GM18502 (cell line): ENCODE measurements around the gene KLF6.
A peak's percentile ranks its signal among the peaks of the same experiment; 100 is the strongest.

Experiments
- ATAC-seq: cut with Tn5 transposase; IDR thresholded peaks from one replicate; pipeline ENCODE4 v1.9.1; 2021; ENCODE audit warnings: mild to moderate bottlenecking; ENCODE audit not compliant: unreplicated experiment, poor library complexity

Gene KLF6

GRCh38 chr10:3776796-3777571, 8.0 kb downstream of the KLF6 start:
- no peak for ATAC-seq

- ATAC-seq = no peak
Observed at GRCh38 chr10:3775696-3776551, 9.1 kb downstream of the KLF6 start.

DNA sequence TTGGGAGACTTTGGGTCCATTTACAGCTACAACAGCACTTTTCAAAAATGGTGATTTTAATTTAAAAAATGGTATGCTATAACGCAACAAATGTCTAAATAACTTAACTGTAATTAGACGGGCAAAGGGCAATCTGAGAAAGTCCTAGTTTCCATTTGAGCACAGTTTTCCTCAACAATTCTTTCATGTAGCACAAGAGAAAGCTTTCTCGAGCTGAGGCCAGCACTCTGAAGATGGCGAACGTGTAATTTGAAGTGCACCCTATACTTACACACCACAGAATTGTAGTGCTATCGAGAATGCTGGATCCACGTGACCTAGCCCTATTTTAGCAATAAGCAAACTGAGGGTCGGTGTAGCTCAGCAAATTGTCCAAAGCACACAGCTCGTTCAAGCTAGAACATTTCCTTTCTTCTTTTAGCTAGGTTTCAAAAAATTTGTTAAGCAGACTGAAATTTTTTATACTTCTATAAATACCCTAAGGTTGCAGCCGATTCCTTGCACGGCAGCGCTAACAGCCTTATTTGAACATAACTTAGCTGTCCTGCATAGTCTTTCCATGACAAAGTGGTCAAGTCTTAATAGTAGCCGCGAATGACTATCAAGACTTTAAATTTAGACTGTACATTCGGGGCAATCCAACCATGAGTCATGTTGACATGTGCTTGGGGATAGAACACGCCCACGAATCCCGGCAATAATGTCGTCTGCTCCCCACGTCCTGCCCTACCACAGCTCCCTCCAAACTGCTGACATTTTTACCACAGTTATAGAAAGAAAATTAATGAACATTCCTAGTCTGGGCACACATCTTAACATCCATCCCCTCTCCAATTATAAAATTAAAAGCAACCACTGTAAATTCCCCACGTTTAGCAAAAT, 10.0 kb downstream of the KLF6 start:
- no peak for ATAC-seq

- no peak for ATAC-seq
Observed at GRCh38 chr10:3774018-3774813, 10.8 kb downstream of the KLF6 start.

- ATAC-seq = no peak
Observed at GRCh38 chr10:3773460-3774017, 11.5 kb downstream of the KLF6 start.

DNA sequence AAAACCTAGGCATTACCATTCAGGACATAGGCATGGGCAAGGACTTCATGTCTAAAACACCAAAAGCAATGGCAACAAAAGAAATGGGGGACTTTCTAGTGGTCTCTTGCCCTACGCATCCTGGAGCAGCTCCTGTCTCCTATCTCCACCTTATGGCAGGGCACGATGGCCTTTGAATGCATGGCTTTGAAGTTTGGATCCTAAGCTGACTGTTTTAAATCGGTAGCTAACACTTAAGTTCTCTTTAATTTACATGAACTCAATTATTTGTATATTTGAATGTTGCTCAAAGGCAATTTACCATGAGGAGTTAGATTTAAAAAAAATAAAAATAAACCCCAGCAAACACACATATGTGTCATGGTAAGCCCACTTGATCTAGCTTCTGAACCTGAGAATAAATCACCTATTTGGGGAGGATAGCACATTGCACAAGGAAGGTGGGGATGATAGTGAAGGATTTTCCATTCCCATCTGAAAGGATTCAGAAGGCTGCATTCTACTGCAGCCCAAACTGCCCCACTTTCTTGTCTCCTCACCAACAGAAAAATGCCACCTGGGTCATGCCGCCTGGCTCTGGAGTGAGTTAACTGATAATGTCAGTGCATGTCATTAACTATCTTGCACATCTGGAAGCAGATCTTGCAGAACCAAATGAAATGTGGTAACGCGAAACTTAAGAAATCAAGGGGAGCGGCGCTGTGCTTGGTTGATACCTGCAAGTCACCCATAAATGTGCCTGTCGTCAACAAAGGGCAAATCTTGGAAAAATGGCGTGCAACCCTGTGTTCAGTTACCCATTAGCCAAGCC, 12.4 kb downstream of the KLF6 start:
- no peak for ATAC-seq

DNA sequence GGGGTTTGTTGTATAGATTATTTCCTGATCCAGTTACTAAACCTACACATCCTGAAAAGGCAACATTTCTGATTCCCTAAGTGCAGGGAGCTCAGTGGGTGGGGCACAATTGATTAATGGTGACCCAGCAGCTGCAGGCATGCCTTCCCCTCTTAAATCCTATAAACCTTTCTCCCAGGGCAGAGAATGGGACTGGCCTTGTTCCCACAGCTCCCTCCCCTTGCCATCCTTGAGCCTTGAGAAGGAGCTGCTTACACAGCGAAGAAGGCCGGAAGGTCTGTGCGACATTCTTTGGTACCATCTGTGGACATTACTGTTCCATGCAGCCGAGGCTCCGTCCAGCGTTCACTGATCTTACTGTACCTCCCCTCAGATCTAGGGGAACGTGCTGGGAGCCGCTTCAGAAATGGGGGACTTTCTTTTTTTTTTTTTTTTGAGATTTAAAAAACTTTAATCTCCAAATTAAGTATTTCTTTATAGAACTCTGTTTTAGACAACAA, 14.3 kb downstream of the KLF6 start:
- no peak for ATAC-seq

GRCh38 chr10:3769556-3769955, 15.5 kb downstream of the KLF6 start:
- ATAC-seq = no peak

DNA sequence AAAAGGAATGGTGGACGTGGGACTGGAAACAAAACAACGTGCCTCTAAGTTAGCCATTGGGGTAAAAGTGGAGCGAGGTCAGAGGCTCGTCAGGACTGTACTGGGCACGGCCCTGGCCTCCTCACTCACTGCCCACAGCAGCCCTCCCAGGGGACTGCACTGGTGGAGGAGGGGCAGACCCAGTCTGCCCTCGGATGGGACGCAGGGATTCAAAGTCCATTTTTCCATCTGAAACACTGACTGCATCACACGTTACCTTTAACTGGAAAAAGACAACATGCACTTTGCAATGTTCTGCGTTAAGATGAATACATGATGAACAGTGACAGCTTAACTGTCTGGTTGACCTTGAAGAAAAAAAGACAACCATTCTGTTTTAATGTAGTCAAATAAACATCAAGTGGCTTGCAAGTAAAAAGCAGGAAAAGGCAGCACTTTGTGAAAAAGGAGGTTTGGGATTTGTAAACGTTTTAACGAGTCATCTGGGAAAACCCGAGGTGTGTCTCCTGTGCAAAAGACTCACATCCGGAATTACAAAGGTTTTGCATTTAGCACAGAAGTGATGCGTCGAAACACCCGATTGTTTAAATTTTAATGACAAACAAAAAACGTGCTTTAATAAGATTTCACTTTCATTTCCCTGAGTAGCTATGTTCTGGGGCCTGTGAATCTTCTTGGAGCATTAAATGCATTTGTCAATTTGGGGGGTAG, 18.8 kb downstream of the KLF6 start:
- no peak for ATAC-seq

- ATAC-seq = no peak
Observed at GRCh38 chr10:3765146-3765545, 19.9 kb downstream of the KLF6 start.

GRCh38 chr10:3764626-3765112, 20.3 kb downstream of the KLF6 start:
- no peak for ATAC-seq

GRCh38 chr10:3763852-3764625, 21.0 kb downstream of the KLF6 start:
- ATAC-seq = no peak

DNA sequence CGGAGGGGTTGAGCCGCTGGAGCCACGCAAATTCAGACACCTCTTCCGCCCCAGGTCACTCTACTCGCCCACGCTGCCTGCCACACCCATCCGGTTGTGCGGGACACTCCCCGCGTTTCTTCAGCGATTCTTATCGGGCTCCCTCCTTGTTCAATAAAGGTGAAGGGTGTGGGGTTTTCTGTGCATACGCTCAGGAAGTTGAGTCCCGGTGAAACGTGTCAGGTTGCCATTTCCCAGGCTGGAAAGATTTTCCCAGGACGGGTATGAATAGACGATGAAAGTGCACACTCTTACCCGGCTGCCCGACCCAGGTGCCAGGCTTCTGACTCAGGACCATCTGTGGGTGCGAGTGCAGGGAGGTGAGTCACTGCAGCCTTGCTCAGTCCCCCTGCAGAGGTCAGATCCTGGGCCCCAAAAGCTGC, 22.0 kb downstream of the KLF6 start:
- ATAC-seq = no peak

GRCh38 chr10:3762309-3762708, 22.7 kb downstream of the KLF6 start:
- no peak for ATAC-seq

GRCh38 chr10:3761904-3762303, 23.1 kb downstream of the KLF6 start:
- no peak for ATAC-seq

GRCh38 chr10:3761021-3761686, 23.9 kb downstream of the KLF6 start:
- ATAC-seq = peak; percentile 61
